HCT116 (cell line): ENCODE measurements around the gene PFDN5.

Source experiments
- CBX3 ChIP-seq: IDR thresholded peaks from 2 replicates; pipeline ENCODE4 v1.6.1; 2012; ENCODE audit warnings: low read depth
- EZH2phosphoT487 ChIP-seq: fragments of 200-600 bp; IDR thresholded peaks from 2 replicates; pipeline ENCODE4 v1.6.1; 2018; ENCODE audit warnings: antibody characterized with exemption, borderline replicate concordance
- JUND ChIP-seq: IDR thresholded peaks from 2 replicates; pipeline ENCODE4 v1.6.1; 2012
- POLR2A ChIP-seq: IDR thresholded peaks from 2 replicates; pipeline ENCODE4 v1.7.0; 2011; ENCODE audit warnings: borderline replicate concordance; ENCODE audit not compliant: insufficient read depth, insufficient read length; ENCODE audit errors: extremely low read depth
- POLR2AphosphoS5 ChIP-seq: IDR thresholded peaks from 2 replicates; pipeline ENCODE4 v1.6.1; 2011; ENCODE audit warnings: mild to moderate bottlenecking, low read depth, low read length, moderate library complexity
- RAD21 ChIP-seq: IDR thresholded peaks from 2 replicates; pipeline ENCODE4 v1.6.1; 2012; ENCODE audit warnings: low read depth, mild to moderate bottlenecking
- SIN3A ChIP-seq: IDR thresholded peaks from 2 replicates; pipeline ENCODE4 v1.6.1; 2012; ENCODE audit warnings: low read depth
- SRF ChIP-seq: IDR thresholded peaks from 2 replicates; pipeline ENCODE4 v1.6.1; 2012; ENCODE audit warnings: low read depth
- YY1 ChIP-seq: IDR thresholded peaks from 2 replicates; pipeline ENCODE4 v1.6.1; 2011; ENCODE audit warnings: low read length, low read depth, moderate library complexity, mild to moderate bottlenecking; ENCODE audit not compliant: insufficient replicate concordance; ENCODE audit errors: extremely low read depth
- ZNF274 ChIP-seq: fragments of 200-500 bp; sonication (Bioruptor generic); IDR thresholded peaks from 2 replicates; pipeline ENCODE4 v1.6.1; 2014; ENCODE audit warnings: mild to moderate bottlenecking, low read depth, low read length, inconsistent platforms
- TF ChIP-seq, protein P1 (sequence below), 3 experiments: fragments of 200-600 bp in 1 of 3; sonication (generic) in 1 of 3; IDR thresholded peaks in 2 of 3; conservative IDR thresholded peaks in 1 of 3; 2 replicates each; pipeline ENCODE4 v1.5.1; 2012 to 2017; ENCODE audit warnings: low read depth in 2 of 3, low read length in 2 of 3, antibody characterized with exemption in 1 of 3, borderline replicate concordance in 1 of 3, control low read depth in 1 of 3, mild to moderate bottlenecking in 1 of 3, mixed read lengths in 1 of 3, mixed run types in 1 of 3, moderate library complexity in 1 of 3; ENCODE audit not compliant: insufficient read depth in 1 of 3
- TF ChIP-seq, protein P2 (sequence below): IDR thresholded peaks from 2 replicates; pipeline ENCODE4 v1.6.1; 2012; ENCODE audit warnings: low read depth

DNA sequence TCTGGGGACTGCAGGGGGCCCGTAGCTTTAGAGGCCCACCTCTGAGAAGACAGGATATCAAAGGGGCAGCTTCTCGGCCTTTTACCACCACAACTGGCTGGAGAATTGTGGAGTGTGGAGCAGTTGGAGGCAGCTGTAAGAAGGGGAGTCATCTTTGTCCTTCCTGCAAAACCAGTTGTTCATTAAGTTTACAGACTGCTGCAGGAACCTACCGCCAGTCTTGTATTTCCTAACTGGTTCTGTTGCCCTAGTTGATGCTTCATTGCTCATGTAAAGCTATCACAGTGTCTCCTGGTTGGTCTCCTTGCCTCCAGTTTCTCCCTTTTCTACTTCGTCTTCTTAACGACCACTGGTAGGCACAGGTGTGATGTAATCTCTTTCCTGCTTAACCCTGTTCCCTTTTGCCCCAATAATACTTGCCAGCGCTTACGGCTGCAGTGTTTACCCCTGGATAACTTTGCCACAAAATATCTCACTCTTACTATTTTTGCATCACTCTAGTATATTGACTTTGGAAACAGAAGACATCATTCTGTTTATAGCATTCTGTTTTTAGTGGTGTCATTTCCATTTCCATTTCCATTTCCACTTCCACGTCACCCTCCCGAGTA, 15.3 kb upstream of the PFDN5 start:
- TF ChIP-seq RAD21, result no peak
- TF ChIP-seq, protein P1, sequence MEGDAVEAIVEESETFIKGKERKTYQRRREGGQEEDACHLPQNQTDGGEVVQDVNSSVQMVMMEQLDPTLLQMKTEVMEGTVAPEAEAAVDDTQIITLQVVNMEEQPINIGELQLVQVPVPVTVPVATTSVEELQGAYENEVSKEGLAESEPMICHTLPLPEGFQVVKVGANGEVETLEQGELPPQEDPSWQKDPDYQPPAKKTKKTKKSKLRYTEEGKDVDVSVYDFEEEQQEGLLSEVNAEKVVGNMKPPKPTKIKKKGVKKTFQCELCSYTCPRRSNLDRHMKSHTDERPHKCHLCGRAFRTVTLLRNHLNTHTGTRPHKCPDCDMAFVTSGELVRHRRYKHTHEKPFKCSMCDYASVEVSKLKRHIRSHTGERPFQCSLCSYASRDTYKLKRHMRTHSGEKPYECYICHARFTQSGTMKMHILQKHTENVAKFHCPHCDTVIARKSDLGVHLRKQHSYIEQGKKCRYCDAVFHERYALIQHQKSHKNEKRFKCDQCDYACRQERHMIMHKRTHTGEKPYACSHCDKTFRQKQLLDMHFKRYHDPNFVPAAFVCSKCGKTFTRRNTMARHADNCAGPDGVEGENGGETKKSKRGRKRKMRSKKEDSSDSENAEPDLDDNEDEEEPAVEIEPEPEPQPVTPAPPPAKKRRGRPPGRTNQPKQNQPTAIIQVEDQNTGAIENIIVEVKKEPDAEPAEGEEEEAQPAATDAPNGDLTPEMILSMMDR (IDR thresholded peaks at IDR 0.05 in 2 of 3, conservative IDR thresholded peaks at IDR 0.05 in 1 of 3; ENCODE audit: borderline replicate concordance in 1 of 3, insufficient read depth in 1 of 3, low read depth in 2 of 3, low read length in 2 of 3), result no peak
- no peak for TF ChIP-seq EZH2phosphoT487
- TF ChIP-seq POLR2AphosphoS5, result no peak
- TF ChIP-seq ZNF274, result no peak
- TF ChIP-seq JUND, result no peak
- TF ChIP-seq CBX3, result no peak
- TF ChIP-seq SIN3A, result no peak
- TF ChIP-seq SRF, result no peak
- TF ChIP-seq, protein P2, sequence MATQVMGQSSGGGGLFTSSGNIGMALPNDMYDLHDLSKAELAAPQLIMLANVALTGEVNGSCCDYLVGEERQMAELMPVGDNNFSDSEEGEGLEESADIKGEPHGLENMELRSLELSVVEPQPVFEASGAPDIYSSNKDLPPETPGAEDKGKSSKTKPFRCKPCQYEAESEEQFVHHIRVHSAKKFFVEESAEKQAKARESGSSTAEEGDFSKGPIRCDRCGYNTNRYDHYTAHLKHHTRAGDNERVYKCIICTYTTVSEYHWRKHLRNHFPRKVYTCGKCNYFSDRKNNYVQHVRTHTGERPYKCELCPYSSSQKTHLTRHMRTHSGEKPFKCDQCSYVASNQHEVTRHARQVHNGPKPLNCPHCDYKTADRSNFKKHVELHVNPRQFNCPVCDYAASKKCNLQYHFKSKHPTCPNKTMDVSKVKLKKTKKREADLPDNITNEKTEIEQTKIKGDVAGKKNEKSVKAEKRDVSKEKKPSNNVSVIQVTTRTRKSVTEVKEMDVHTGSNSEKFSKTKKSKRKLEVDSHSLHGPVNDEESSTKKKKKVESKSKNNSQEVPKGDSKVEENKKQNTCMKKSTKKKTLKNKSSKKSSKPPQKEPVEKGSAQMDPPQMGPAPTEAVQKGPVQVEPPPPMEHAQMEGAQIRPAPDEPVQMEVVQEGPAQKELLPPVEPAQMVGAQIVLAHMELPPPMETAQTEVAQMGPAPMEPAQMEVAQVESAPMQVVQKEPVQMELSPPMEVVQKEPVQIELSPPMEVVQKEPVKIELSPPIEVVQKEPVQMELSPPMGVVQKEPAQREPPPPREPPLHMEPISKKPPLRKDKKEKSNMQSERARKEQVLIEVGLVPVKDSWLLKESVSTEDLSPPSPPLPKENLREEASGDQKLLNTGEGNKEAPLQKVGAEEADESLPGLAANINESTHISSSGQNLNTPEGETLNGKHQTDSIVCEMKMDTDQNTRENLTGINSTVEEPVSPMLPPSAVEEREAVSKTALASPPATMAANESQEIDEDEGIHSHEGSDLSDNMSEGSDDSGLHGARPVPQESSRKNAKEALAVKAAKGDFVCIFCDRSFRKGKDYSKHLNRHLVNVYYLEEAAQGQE, result no peak
- TF ChIP-seq YY1, result no peak
- no peak for TF ChIP-seq POLR2A
